ENCODE measurements around the gene XPO4. TPM values are rescaled to one million over a fixed set of nuclear protein-coding genes. Genes with fewer than 3 reads are reported as not detected.

Gene XPO4
- total RNA-seq, 1 donor from 2014 or later, result 13.1 TPM

- DNase-seq (ENCODE audit: low spot score), result no peak
Observed at GRCh38 chr13:20831254-20831653, 71.3 kb downstream of the XPO4 start.

GRCh38 chr13:20828539-20829364 lies 73.8 kb downstream of the XPO4 start:
- DNase-seq (ENCODE audit: low spot score), result no peak

- DNase-seq (ENCODE audit: low spot score), result no peak
Observed at GRCh38 chr13:20826843-20827560, 75.5 kb downstream of the XPO4 start.

- no peak for DNase-seq (ENCODE audit: low spot score)
Observed at GRCh38 chr13:20826301-20826700, 76.2 kb downstream of the XPO4 start.

- DNase-seq (ENCODE audit: low spot score), result no peak
Observed at GRCh38 chr13:20825477-20825875, 77.1 kb downstream of the XPO4 start.

GRCh38 chr13:20824762-20825476 lies 77.6 kb downstream of the XPO4 start:
- no peak for DNase-seq (ENCODE audit: low spot score)

- no peak for DNase-seq (ENCODE audit: low spot score)
Observed at GRCh38 chr13:20823071-20823470, 79.5 kb downstream of the XPO4 start.

GRCh38 chr13:20822406-20822805 lies 80.1 kb downstream of the XPO4 start:
- DNase-seq (ENCODE audit: low spot score), result no peak

- no peak for DNase-seq (ENCODE audit: low spot score)
Observed at GRCh38 chr13:20819715-20820114, 82.8 kb downstream of the XPO4 start.

GRCh38 chr13:20815464-20815863 lies 87.1 kb downstream of the XPO4 start:
- DNase-seq (ENCODE audit: low spot score), result no peak

- no peak for DNase-seq (ENCODE audit: low spot score)
Observed at GRCh38 chr13:20814224-20814910, 88.2 kb downstream of the XPO4 start.

- no peak for DNase-seq (ENCODE audit: low spot score)
Observed at GRCh38 chr13:20812890-20813289, 89.7 kb downstream of the XPO4 start.

- no peak for DNase-seq (ENCODE audit: low spot score)
Observed at GRCh38 chr13:20810808-20811207, 91.7 kb downstream of the XPO4 start.

GRCh38 chr13:20808874-20809273 lies 93.7 kb downstream of the XPO4 start:
- DNase-seq (ENCODE audit: low spot score), result no peak

- DNase-seq (ENCODE audit: low spot score), result no peak
Observed at GRCh38 chr13:20803180-20803965, 99.2 kb downstream of the XPO4 start.

GRCh38 chr13:20801707-20802106 lies 100.8 kb downstream of the XPO4 start:
- no peak for DNase-seq (ENCODE audit: low spot score)

- DNase-seq (ENCODE audit: low spot score), result no peak
Observed at GRCh38 chr13:20799726-20800416, 102.7 kb downstream of the XPO4 start.

- DNase-seq (ENCODE audit: low spot score), result no peak
Observed at GRCh38 chr13:20798027-20798426, 104.5 kb downstream of the XPO4 start.

GRCh38 chr13:20796791-20797508 lies 105.6 kb downstream of the XPO4 start:
- no peak for DNase-seq (ENCODE audit: low spot score)

Measured in mesenteric fat pad (tissue), 1 donor.